Thyroid gland (tissue), 4 donors: ENCODE results near the gene FAM83B.

ENCODE experiments used
- POLR2A ChIP-seq, 2 donors: fragments of 450-650 bp; IDR thresholded peaks; one replicate each; pipeline ENCODE4 v1.6.1; 2017; ENCODE audit warnings: antibody characterized with exemption in 2 of 2, mild to moderate bottlenecking in 2 of 2, moderate library complexity in 1 of 2
- TF ChIP-seq, protein P1 (sequence below), 6 experiments: fragments of 200-600 bp in 3 of 6; fragments of 450-650 bp in 3 of 6; sonication (generic) in 3 of 6; IDR thresholded peaks; one replicate each; pipeline ENCODE4 v1.5.1; 2016 to 2019; ENCODE audit warnings: antibody characterized with exemption in 6 of 6, mild to moderate bottlenecking in 2 of 6, inconsistent platforms in 1 of 6, moderate library complexity in 1 of 6

- no peak for TF ChIP-seq POLR2A (IDR thresholded peaks at IDR 0.05)
- TF ChIP-seq, protein P1, sequence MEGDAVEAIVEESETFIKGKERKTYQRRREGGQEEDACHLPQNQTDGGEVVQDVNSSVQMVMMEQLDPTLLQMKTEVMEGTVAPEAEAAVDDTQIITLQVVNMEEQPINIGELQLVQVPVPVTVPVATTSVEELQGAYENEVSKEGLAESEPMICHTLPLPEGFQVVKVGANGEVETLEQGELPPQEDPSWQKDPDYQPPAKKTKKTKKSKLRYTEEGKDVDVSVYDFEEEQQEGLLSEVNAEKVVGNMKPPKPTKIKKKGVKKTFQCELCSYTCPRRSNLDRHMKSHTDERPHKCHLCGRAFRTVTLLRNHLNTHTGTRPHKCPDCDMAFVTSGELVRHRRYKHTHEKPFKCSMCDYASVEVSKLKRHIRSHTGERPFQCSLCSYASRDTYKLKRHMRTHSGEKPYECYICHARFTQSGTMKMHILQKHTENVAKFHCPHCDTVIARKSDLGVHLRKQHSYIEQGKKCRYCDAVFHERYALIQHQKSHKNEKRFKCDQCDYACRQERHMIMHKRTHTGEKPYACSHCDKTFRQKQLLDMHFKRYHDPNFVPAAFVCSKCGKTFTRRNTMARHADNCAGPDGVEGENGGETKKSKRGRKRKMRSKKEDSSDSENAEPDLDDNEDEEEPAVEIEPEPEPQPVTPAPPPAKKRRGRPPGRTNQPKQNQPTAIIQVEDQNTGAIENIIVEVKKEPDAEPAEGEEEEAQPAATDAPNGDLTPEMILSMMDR (IDR thresholded peaks at IDR 0.05), result no peak
Observed at GRCh38 chr6:54921891-54922290, 75.3 kb downstream of the FAM83B start.
